HL-60/S4 treated with retinoic acid at 250 ng/mL for 4 days and 3 days (cell line): ENCODE results near the gene MAST3.

Experiments used
- in situ Hi-C: fragments of 300-500 bp; cut with MboI; formaldehyde crosslinking; loops from 2 replicates; pipeline ENCODE4 v1.7.0; 2022; ENCODE audit warnings: low sequenced_read_pairs

MAST3 gene

DNA sequence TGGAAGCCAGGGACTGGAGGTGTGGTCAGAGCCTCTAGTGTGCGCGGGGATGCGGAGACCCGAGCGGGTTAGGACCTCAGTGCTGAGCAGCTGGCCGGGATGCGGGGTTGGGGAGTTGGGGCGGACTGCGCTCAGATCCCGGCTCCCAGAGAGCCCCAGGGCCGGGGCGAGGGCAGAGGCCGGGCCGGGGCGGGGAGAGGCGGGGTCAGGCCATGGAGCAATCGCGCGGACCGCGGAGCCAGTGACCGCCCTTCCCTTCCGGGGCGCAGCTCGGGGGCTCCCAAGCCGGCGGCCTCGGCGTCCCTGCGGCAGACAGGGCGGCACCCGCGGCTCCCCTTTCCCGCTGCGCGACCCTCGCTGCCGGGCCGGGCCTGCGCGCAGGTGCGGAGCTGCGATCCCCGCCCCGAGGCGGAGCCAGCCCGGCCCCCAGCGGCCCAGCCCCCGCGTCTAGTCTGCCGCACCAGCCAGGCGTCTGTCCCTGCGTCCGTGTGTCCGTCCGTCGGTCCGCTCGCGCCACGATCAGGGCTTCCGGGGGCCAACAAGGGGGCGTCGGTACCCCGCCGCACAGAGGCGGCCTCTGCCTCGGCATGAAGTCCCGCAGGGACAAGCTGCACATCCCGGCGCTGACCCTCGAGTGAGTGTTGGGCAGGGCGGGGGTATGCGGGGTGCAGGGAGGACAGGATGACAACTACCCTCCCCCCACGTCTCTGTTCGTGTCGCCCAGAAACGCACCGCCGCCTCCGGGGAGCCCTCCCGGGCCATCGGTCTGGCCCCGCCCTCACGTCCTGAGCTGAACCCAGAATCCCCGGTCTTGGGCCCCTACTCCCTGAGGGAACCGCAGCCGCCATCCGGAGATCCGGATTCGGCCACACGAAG, 12.4 kb downstream of the MAST3 start:
- in situ Hi-C loops = no loop called here

DNA sequence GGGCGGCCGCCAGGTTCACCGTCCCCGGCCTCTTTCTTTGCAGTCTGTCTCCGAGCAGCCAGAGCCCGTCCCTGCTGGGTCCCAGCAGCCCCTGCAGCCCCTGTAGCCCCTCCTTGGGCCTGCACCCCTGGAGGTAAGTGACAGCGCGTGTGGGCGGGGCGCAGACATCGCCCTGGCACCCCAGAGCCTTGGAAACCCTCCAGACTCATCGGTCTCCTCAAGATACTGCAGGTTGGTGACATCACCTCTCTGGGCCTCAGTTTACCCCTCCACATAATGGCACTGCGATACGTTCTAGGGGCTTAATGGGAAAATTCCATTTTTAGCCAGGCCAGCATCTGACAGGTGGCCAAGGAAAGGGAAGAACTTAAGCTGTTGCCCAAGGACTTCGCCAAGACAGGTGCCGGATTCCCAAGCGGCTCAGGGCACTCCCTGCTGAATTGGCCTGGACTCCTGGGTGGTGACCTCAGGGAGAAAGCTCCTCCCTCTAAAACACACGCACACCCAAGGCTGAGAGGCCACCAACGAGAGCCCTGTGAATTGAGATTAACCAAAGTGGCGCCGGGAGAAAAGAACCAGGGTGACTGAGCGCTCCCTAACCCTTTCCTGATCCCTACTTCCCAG, 13.1 kb downstream of the MAST3 start:
- in situ Hi-C loops = no loop called here

DNA sequence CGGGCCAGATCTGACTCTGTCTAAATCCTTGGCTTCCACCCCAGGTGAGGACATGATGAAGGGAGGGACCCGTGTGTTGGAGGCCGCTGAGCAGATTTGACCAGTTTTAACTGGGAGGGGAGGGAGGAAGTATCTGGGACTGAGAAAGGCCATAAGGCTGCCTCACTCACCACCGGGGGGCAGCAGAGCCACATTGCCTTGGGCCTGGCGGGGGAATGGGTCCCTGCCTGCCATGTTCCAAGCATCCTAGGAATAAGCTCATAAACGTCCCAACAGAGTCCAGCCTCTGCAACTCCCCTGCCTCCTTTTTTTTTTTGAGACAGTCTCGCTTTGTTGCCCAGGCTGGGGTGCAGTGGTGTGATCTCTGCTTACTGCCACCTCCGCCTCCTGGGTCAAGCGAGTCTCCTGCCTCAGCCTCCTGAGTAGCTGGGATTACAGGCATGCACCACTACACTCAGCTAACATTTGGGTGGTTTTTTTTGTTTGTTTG, 15.5 kb downstream of the MAST3 start:
- in situ Hi-C loops = no loop called here

DNA sequence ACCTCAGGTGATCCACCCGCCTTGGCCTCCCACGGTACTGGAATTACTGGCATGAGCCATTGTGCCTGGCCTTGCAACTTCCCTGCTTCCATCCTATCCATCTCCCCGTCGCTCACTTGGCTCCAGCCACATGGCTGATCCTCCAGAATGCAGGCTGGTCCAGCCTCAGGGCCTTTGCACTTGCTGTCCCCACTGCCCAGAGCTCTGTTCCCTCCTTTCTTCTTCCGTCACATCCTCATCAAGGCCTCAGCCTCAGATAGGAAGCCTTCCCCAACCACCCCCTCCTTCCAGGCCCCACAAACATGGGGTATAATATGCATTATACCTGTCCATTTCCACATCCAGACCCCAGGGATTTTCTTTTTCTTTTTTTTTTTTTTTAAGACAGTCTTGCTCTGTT, 16.2 kb downstream of the MAST3 start:
- in situ Hi-C loops = no loop called here

DNA sequence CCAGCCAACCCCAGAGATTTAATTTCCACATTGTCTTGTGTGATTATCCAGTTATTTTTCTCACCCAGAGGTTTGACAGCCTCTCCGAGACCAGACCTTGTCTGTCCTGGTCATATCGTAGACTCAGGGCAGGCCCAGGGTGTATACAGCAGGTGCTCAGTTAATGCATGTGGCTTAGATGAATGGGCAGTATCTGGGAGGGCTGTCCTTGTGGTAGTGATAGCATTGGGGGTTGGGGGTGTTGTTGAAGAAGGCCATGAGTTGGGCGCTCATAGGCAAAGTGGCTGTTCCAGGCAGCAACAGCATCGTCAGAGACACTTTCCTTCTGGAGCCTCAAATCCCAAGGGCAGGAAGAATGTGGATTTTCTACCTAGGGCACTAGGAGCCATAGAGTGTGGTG, 16.9 kb downstream of the MAST3 start:
- in situ Hi-C loops = no loop called here

DNA sequence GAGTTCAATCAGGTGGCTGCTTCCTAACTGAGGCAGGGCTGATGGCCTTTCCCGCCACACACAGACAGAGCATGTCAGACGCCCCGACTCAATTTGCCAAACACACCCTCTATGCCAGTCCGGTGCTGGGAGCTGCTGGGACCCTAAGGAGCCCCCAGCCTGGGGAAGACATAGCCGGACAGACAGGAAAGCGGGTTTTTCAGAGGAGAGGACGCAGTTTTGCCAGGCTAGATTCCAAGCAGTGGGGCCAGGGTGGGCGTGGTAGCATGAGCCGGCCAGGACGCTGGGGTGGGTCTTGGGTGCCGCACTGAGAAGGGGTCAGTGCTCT, 19.8 kb downstream of the MAST3 start:
- in situ Hi-C loops = no loop called here

DNA sequence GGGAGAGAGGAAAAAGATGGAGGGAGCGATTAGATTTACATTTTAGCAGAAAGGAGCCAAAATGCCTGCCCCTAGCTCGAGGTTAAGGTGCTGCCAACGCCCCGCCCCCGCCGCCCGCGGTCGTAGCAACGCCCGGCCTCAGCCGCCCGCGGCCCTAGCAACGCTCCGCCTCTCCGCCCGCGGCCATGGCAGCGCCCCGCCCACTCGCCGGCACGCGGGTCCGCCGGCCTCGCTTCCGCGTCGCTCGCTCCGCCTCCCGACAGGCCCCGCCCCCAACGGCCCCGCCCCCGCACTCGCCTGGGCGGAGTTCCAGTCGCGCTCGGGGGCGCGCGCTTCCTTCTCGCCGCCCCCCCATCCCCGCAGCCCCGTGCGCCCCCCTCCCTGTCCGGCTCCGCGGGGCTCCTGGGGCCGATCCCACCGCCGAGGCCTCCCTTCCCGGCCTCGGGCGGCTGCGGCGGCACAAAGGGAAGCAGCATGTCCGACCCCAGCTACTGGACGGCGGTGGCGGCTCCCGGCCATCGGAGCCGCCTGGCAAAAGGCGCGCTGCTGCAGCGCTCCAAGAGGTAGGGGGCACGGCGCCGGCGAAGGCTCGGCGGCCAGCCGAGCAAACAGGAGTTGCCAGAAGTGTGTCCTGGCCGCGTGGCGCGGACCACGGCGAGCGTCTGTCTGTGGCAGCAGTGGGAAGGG, 20.3 kb downstream of the MAST3 start:
- in situ Hi-C loops = no loop called here

DNA sequence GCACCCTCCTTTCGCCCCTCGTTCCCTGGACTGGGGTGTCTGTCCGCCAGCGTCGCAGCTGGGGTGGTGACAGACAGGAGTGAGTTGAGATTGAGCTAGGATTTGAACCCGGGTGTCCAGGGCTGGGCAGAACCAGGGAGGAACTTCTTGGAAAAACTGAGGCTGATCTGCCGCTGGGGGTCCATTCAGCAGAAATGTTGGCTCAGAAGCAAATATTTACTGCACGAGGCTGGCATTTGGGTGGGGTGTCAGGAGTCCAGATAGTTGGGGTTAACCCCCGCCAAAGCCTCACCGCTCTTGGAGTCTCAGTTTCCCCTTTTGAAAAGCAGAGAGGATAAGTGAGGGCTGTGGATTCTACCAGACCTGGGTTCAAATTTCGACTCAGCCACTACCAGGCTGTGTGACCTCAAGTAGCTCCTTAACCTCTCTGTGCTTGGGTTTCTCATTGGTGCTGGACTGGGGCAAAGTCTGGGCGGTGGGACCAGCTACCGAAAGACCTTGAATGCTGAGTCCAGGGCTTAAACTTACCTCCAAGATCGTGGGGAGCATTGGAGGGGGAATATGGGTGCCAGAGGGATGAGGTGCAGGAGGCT, 20.9 kb downstream of the MAST3 start:
- in situ Hi-C loops = no loop called here

DNA sequence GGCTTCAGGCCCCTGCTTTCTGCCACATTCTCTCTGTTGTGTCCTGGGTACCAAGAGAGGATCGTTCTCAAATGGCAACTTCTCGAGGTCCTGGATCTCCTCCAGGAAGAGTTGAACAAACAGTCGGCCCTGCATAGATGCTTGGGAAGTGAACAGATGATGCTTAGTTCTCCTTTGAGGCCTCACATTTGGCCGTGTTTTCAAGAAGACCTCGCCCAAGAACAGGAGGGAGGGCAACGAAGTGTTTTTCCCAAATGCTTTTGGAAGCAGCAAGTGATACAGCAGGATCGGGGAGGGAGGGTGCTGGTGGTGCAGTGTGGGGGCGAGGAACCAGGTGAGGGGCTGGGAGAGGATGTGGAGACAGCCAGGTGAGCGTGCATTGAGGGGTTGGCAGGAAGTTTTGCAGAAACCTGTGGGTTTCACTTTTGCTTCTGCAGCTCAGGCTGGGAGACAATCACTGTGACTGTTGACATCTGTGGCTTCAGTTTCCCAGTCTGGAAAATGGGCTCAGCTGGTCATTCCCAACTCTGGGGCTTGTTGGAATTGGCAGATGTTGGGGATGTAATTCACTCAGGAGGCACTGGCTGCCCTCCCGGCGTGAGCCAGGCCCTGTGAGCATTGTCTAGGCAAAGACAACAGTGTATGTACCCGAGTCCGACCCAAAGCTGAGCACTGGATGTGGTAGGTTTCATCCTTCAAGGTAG, 21.6 kb downstream of the MAST3 start:
- in situ Hi-C loops = no loop called here

DNA sequence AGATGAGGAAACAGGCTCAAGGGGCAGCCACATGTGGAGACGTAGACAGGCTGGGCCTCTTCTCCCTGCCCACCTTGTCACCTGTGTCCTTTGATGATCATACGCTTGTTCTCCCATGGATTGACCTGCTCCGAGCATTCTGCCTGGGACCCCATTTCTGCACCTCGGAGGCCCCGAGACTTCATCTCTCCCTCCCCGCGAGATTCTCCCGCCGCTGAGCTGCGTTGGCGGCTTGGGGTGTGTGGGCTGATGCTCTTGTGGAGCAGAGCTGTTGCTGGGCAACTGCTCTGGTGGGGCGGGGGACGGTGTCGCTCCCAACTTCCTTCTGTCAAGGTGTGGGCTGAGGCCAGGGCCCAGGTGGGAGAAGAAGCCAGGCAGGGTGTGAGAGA, 22.1 kb downstream of the MAST3 start:
- in situ Hi-C loops = no loop called here

DNA sequence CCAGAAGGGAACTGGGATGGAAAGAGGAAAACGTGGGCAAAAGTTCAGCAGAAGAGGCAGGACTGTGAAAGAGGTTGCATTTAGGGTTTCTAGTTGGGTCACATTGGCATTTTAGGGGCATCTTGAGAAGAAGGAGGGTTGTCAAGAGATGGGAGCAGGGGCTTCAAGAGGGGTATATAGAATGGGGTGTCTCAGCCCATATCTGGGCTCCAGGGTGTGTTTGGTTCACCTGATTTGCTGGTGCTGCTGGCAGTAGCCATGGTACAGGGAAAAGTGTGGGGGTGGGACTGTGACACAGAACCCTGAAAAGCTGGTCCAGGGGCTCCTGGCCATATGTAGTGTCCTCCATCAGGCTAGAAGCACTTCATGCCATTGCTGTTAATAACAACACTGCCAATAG, 22.5 kb downstream of the MAST3 start:
- in situ Hi-C loops = no loop called here

DNA sequence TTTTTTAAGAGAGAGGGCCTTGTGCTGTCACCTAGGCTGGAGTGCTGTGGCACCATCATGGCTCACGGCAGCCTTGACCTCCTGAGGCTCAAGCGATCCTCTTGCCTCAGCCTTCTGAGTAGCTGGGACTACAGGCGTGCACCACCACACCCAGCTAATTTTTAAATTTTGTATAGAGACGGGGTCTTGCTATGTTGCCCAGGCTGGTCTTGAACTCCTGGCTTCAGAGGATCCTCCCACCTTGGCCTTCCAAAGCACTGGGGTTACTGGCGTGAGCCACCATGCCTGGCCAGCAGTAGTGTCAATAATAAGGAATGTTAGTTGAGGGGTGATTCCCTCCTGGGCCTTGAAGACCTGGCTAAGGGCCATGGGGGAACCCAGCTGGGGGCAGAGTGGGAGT, 23.6 kb downstream of the MAST3 start:
- in situ Hi-C loops = no loop called here

DNA sequence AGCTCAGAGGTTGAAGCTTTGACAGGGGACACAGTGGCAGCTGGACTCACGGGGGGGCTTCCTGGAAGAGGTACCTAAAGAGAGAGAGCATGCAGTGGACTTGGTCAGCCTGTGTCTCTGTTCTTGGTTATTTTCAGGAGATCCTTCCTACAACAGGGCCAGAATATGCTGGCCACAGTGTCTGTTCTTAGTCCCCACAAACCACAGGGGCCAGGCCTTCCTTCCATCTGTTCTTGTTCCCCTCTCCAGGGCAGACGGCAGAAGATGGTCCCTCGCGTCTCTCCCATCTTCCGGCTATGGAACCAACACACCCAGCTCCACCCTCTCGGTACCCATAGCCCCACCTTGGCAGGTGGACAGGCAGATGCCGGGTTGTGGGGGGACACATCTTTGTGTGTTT, 24.8 kb downstream of the MAST3 start:
- in situ Hi-C loops = no loop called here

DNA sequence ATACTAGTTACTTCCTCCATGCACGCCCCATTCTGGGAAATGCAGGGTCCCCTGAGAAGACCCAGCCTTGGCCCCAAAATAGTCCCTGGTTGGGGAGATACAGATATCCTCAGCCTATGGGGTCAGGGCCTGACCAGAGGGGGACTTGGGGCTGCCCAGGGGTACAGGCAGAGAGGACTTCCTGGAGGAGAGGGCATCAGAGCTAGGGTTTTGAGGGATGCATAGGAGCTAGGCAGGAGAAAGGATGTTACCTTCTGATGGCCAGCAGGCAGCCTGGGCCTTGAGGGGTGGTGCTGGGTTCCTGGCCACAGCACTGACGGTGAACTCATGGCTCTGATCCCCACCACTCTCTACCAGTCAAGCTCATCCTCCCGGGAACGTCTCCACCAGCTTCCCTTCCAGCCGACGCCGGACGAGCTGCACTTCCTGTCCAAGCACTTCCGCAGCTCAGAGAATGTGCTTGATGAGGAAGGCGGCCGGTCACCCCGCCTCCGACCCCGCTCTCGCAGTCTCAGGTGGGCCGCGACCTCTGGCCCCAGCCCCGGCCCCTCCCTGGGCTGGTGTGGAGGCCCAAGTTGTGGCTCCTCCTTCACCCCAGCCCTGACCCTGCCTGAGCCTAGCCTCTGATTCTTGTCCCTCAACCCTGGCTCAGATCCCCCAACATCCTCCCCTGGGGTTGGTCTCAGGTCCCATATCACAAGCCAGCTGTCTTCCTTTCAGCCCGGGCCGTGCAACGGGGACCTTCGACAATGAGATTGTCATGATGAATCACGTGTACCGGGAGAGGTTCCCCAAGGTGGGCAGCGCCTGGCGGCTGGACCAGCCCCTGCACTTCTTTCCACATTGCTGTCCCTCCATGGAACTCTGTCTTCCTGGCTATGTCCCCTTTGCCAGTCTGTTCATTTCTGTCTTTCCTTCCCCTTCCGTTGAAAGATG, 25.6 kb downstream of the MAST3 start:
- in situ Hi-C loops = no loop called here

DNA sequence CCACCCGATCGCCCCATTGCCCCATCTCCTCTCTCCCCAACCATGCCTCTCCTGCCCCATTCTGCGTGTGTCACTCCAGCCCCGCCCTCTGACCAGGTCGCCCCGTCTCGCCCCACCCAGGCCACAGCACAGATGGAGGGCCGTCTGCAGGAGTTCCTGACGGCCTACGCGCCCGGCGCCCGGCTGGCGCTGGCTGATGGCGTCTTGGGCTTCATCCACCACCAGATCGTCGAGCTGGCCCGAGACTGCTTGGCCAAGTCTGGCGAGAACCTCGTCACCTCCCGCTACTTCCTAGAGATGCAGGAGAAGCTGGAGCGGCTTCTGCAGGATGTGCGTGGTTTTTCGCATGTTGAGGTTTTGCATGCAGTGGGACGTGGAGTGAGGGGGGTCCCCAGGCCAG, 26.2 kb downstream of the MAST3 start:
- in situ Hi-C loops = no loop called here

DNA sequence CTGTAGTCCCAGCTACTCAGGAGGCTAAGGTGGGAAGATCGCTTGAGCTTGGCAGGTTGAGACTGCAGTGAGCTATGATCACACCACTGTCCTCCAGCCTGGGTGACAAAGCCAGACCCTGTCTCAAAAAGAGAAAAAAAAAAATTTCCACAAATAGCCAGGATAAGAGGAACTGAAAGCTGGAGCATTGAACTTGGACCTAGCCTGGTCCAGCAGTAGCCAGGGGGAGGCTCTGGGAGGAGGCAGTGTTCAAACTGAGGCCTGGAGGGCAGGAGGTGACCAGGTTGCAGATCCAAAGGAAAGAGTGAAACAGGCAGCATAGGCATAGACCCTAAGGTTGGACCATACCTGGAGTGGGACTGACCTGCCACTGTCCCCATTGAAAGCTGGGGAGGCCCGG, 28.5 kb downstream of the MAST3 start:
- in situ Hi-C loops = no loop called here

DNA sequence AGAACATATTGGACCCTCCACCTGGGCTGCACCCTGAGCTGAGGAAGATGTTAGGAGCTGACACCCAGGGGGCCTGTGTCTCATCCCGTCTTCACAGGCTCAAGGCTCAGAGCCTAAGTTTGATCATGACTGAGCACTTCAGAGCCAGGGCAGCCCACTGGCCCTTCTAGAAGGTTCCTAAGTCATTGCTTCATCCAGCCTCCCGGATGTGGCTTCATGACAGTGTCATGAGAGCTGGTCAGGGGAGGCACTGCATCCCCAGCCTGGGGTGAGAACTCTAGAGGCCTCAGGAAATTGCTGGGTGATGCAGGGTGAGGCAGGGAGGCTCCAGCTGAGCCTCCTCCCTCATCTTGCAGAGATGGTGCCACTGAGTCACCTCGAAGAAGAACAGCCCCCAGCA, 30.5 kb downstream of the MAST3 start:
- in situ Hi-C loops = no loop called here

DNA sequence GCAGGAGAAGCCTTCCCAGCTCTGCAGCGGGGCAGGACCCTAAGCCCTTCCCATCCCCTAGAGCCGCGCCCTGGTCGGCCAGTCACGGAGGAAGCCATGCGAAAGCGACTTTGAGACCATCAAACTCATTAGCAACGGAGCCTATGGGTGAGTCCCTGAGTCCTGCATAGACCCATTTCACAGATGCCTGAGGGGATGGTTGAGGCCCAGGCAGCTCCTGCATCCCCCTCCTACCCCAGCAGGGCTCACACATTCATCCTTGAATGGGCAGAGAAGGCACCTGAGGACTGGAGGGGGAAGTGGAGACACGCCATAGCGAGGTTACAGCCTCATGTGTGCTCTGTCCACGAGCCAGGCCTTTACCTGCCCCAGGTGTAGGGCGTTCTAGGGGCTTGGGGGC, 31.2 kb downstream of the MAST3 start:
- in situ Hi-C loops = no loop called here

DNA sequence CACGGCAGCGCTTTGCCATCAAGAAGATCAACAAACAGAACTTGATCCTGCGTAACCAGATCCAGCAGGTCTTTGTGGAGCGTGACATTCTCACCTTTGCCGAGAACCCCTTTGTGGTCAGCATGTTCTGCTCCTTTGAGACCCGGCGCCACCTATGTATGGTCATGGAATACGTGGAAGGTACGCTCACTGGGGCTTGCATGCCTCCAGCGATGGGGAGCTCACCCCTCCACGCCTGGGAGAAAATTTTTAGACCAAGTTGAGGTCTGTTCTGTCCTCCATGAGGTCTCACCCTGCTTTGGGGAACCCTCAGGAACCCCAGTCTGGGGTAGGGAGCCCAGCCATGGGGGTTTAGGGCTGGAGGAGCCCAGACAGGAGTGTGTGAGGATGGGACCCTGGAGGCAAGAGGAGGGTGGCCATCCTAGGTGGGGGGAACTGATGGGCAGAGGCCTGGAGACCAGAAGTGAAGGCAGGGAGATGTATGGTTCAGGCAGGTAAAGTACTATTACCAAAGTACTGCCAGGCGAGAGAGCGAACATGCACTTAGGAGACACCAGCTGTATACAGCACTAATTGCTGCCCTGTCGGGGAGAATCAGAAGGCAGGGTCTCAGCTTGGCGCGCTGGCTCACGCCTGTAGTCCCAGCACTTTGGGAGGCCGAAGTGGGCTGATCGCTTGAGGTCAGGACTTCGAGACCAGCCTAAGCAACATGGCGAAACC, 33.1 kb downstream of the MAST3 start:
- in situ Hi-C loops = no loop called here
